Type B pancreatic cell (in vitro differentiated cells): Measurements from ENCODE around the gene RER1. TPM values are rescaled to one million over a fixed set of nuclear protein-coding genes. Genes with fewer than 3 reads are reported as not detected.

Experiments used
- DNase-seq: peaks from one replicate; pipeline ENCODE4 v3.0.0; 2021; ENCODE audit warnings: mixed read lengths; ENCODE audit not compliant: unreplicated experiment; ENCODE audit errors: extremely low spot score
- H3K27ac Mint-ChIP-seq: 2 replicates; pipeline ENCODE4 v1.8.0; 2021; ENCODE audit warnings: mild to moderate bottlenecking, mixed read lengths
- H3K27me3 Mint-ChIP-seq: 2 replicates; pipeline ENCODE4 v1.8.0; 2021; ENCODE audit warnings: mixed read lengths
- H3K36me3 Mint-ChIP-seq: 2 replicates; pipeline ENCODE4 v1.8.0; 2021; ENCODE audit warnings: mixed read lengths
- H3K4me1 Mint-ChIP-seq: one replicate; pipeline ENCODE4 v1.8.0; 2021; ENCODE audit warnings: mixed read lengths; ENCODE audit not compliant: unreplicated experiment
- H3K4me3 Mint-ChIP-seq: 2 replicates; pipeline ENCODE4 v1.8.0; 2021; ENCODE audit warnings: mild to moderate bottlenecking, mixed read lengths
- H3K9me3 Mint-ChIP-seq: 2 replicates; pipeline ENCODE4 v1.8.0; 2021; ENCODE audit warnings: mixed read lengths
- total RNA-seq: library from RNA; stranded (reverse); gene quantifications from 2 replicates; pipeline ENCODE4 v1.2.1, GENCODE V29; 2021; ENCODE audit warnings: low replicate concordance
- TF ChIP-seq, protein P1 (sequence below): fragments of 200-600 bp; sonication (generic); conservative IDR thresholded peaks from 2 replicates; pipeline ENCODE4 v1.5.0; 2021; ENCODE audit warnings: antibody characterized with exemption, mild to moderate bottlenecking

RER1 gene
- total RNA-seq, 1 donor from 2014 or later: 126 TPM

DNA sequence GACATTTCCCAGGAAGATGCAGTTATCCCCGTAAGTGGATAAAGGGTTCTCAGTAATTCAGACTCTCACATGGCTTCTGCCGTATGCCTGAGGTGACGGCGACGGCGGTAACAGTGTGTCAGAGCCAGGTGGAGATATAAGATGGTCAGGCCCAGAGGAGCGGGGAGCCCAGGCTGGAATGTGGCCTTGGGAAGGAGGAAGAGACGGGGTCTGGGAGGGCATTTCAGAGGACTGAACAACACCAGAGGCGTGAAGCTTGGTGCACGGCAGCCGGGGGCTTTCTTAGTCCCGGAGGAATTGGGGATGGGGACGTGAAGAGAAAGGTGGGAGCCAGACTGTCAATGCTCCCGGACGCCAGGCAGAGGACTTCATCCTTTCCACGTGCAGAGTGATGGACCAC lies 1.0 kb downstream of the RER1 start:
- no peak for DNase-seq
- H3K9me3 Mint-ChIP-seq: no peaks in the 10 kb centered on the region
- TF ChIP-seq, protein P1, sequence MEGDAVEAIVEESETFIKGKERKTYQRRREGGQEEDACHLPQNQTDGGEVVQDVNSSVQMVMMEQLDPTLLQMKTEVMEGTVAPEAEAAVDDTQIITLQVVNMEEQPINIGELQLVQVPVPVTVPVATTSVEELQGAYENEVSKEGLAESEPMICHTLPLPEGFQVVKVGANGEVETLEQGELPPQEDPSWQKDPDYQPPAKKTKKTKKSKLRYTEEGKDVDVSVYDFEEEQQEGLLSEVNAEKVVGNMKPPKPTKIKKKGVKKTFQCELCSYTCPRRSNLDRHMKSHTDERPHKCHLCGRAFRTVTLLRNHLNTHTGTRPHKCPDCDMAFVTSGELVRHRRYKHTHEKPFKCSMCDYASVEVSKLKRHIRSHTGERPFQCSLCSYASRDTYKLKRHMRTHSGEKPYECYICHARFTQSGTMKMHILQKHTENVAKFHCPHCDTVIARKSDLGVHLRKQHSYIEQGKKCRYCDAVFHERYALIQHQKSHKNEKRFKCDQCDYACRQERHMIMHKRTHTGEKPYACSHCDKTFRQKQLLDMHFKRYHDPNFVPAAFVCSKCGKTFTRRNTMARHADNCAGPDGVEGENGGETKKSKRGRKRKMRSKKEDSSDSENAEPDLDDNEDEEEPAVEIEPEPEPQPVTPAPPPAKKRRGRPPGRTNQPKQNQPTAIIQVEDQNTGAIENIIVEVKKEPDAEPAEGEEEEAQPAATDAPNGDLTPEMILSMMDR: no peak
- peaks cover 7% of the 10 kb centered on the region for H3K36me3 Mint-ChIP-seq
- peak overlapping the region; percentile 94 for H3K27ac Mint-ChIP-seq
- H3K4me3 Mint-ChIP-seq: peak overlapping the region; percentile 92
- peaks cover 25% of the 10 kb centered on the region for H3K4me1 Mint-ChIP-seq
- no peaks in the 10 kb centered on the region for H3K27me3 Mint-ChIP-seq

DNA sequence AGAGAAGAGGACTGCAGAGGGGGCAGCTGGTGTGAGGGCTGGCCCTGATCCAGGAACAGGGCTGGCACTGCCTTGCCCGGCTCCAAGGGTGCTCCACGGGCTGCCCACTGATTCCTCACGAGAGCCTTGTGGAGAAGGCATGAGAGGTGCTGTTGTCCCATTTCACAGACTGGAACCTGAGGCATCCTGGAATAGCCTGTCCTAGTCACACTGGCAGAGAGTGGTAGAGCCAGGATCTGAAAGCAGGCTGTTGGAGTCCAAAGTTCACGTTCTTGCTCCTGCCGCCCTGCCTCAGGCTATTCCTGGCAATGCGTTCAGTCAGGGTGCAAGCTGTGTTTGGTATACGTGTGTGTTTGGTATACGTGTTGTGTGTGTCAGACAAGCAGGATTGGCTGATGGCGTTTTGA lies 1.8 kb downstream of the RER1 start:
- DNase-seq: no peak

DNA sequence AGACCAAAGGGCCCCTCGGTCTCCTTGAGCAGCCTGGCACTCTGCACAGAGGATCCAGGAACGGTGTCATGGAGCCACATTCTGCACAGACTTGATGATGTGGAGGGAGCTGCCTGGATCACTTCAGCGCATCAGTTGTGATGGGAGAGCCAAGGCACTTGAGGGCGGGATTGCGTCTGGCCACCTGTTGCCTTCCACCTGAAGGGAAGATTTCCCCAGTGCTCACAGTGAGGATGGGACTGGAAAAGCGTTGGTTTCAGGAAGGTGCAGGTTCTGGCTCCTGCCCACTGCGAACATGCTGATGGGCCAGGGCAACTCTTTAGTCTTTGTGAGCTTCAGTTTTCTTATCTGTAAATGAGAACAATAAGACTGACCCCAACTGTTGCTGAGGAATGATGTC lies 2.6 kb downstream of the RER1 start:
- TF ChIP-seq, protein P1: no peak

More for the DNA sequence above, 1.8 kb downstream of the RER1 start:
- Mint-ChIP-seq H3K27ac (peak overlapping the region; percentile 94), H3K4me1 (peaks cover 25% of the 10 kb centered on the region), H3K36me3 (peaks cover 7% of the 10 kb centered on the region), H3K27me3 (no peaks in the 10 kb centered on the region), H3K4me3 (peak overlapping the region; percentile 92), H3K9me3 (no peaks in the 10 kb centered on the region)
- TF ChIP-seq, protein P1: no peak

DNA sequence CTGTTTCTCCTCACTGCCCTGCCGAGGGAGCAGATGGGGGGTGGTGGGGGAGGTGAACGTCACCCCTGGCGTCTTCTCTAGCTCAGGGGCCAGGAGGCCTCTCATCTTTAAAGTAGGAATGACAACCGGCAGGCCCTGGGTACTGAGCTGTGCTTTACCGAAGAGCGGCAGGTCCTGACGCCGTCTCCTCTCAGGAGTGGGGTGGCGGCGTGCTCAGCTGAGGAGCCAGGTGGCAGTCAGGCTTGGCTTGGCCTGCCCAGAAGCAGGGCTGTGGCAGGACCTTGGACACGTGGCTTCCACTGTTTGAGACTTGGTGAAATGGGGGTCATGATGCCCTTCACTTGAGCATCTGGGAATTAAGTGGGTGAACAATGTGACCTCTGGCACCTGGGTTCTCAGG lies 3.1 kb downstream of the RER1 start:
- Mint-ChIP-seq H3K27me3 (no peaks in the 10 kb centered on the region), H3K36me3 (peaks cover 13% of the 10 kb centered on the region), H3K4me1 (peaks cover 25% of the 10 kb centered on the region), H3K9me3 (no peaks in the 10 kb centered on the region), H3K4me3 (peak overlapping the region; percentile 64), H3K27ac (peak overlapping the region; percentile 94)
- TF ChIP-seq, protein P1: no peak
- no peak for DNase-seq

More for the DNA sequence above, 2.6 kb downstream of the RER1 start:
- no peak for DNase-seq
- H3K36me3 Mint-ChIP-seq: peaks cover 9% of the 10 kb centered on the region
- no peaks in the 10 kb centered on the region for H3K27me3 Mint-ChIP-seq
- peak overlapping the region; percentile 94 for H3K27ac Mint-ChIP-seq
- peaks cover 25% of the 10 kb centered on the region for H3K4me1 Mint-ChIP-seq
- no peaks in the 10 kb centered on the region for H3K9me3 Mint-ChIP-seq
- peak overlapping the region; percentile 68 for H3K4me3 Mint-ChIP-seq

DNA sequence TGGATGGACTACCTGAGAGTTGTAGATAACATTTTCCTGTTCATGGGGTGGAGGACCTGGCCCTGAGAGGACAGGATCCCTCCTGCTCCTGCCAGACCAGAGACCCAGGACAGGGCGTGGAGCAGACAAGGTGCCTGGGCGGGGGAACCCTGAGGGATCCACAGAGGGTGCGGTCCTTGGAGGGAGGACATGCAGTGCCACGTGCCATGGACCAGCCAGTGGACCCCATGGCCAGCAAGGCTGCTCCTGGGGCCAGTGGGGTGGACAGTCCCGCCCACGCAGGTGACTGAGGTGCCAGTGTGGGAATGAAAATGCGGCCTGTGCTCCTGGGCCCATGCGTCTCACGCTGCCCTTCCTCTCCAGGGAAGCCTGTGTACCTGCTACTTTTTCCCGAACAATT lies 3.6 kb downstream of the RER1 start:
- Mint-ChIP-seq H3K4me3 (peak overlapping the region; percentile 64), H3K9me3 (no peaks in the 10 kb centered on the region), H3K27ac (peak overlapping the region; percentile 94), H3K4me1 (peaks cover 21% of the 10 kb centered on the region), H3K36me3 (peaks cover 13% of the 10 kb centered on the region), H3K27me3 (no peaks in the 10 kb centered on the region)
- DNase-seq: no peak
- TF ChIP-seq, protein P1: no peak

DNA sequence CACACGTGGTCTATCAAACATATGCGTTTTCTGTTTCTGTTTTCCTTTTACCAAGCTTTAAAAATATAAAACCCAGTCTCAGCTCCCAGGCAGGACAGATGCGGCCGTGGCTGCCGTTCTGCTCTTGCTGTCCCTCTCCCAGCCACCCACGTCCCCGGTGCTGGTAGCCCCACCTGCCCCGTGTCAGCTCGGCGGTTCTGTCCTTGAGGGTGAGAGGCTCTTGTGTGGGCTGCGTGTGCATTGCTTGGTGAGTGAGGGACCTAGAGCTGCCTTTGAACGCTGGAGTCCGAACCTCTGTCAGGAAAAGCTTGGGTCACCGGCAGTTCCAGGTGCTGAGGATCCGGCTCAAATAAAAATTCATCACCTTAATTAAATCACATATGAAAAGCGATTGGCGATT lies 4.4 kb downstream of the RER1 start:
- Mint-ChIP-seq H3K4me3 (no peak overlapping the region), H3K36me3 (peaks cover 13% of the 10 kb centered on the region), H3K27me3 (no peaks in the 10 kb centered on the region), H3K9me3 (no peaks in the 10 kb centered on the region), H3K27ac (peak overlapping the region; percentile 99), H3K4me1 (peaks cover 21% of the 10 kb centered on the region)
- DNase-seq: no peak
- TF ChIP-seq, protein P1: no peak
